ENCODE measurements around the gene CEP19. TPM values are rescaled to one million over a fixed set of nuclear protein-coding genes. Genes with fewer than 3 reads are reported as not detected.

The CEP19 gene
- total RNA-seq, 1 experiment from 2014 or later: 1.3 TPM

DNA sequence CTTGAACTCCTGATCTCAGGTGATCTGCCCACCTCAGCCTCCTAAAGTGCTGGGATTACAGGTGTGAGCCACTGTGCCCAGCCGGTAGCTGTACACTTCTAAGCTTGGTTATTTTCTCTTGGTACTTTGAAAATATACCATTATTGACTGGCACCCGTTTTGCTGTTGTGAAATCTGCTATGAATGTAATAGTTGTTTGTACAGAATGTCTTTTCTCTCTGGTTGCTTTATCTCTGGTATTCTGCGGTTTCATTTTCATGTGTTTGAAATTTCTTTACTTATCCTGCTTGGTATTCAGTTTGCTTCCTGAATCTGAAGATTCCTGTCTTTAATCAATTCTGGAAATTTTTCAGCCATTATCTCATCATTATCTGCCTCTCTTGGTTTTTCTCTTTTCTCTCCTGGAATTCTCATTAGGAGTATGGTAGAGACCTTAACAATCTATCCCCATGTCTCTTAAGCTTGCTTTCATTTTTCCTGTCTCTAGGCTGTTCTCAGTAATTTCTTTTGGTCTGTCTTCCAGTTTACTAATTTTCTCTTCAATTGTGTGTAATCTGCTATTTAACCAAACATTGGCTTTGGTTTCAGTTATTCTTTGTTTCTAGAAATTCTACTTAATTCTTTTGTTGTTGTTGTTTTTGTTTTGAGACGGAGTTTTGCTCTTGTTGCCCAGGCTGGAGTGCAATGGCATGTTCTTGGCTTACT lies 24.8 kb upstream of the CEP19 start:
- H3K27me3 Mint-ChIP-seq (ENCODE audit: low read depth): no peaks in the 10 kb centered on the region
- Histone ChIP-seq H4K5ac (ENCODE audit: insufficient read length, low read depth, low read length) (no peak overlapping the region), H3K27ac (ENCODE audit: insufficient read length, low read depth, low read length) (no peak overlapping the region), H2BK20ac (ENCODE audit: low read depth, low read length, poor library complexity, severe bottlenecking) (no peak overlapping the region), H3K79me2 (ENCODE audit: insufficient read depth, low read length) (peaks cover 15% of the 10 kb centered on the region; the same call in 1 of the 2 replicates), H3K23ac (ENCODE audit: insufficient read length, low read depth, low read length) (no peak overlapping the region), H2BK12ac (ENCODE audit: insufficient read length, low read depth, low read length) (no peak overlapping the region), H3K14ac (ENCODE audit: insufficient read depth, low read length) (no peak overlapping the region), H3T11ph (ENCODE audit: low read length) (no peak overlapping the region), H3K23me2 (ENCODE audit: insufficient read length, low read depth, low read length, poor library complexity, severe bottlenecking) (peaks cover 7% of the 10 kb centered on the region), H3K4ac (ENCODE audit: low read depth, low read length) (no peak overlapping the region), H2AFZ (ENCODE audit: low read length) (no peak overlapping the region), H3K18ac (ENCODE audit: insufficient read length, low read depth, low read length) (no peak overlapping the region), H4K91ac (ENCODE audit: insufficient read length, low read depth, low read length) (no peak overlapping the region), H3K27me3 (ENCODE audit: insufficient read depth, low read length) (no peaks in the 10 kb centered on the region), H3K9ac (ENCODE audit: extremely low read depth, insufficient read length, low read length) (no peak overlapping the region), H4K8ac (replicated peaks; ENCODE audit: insufficient read length, low read depth, low read length) (no peak overlapping the region), H3K56ac (ENCODE audit: insufficient read length, low read depth, low read length) (no peak overlapping the region), H2BK120ac (ENCODE audit: low read depth, low read length, poor library complexity, severe bottlenecking) (no peak overlapping the region), H2BK15ac (ENCODE audit: low read depth, low read length) (no peak overlapping the region), H3K4me1 (ENCODE audit: insufficient read depth, low read length) (no peaks in the 10 kb centered on the region; the same call in 1 of the 2 replicates), H3K4me2 (ENCODE audit: insufficient read depth, insufficient read length, low read length) (no peak overlapping the region), H2BK5ac (ENCODE audit: insufficient read length, low read length) (no peak overlapping the region), H3K9me3 (ENCODE audit: control insufficient read depth, low read depth, low read length) (no peaks in the 10 kb centered on the region), H3K79me1 (ENCODE audit: insufficient read depth, low read depth, low read length, poor library complexity, severe bottlenecking) (no peaks in the 10 kb centered on the region), H4K20me1 (ENCODE audit: control insufficient read depth, insufficient read depth, insufficient read length) (no peaks in the 10 kb centered on the region), H2AK5ac (ENCODE audit: insufficient read length, low read length) (no peak overlapping the region)
- H3K4me1 Mint-ChIP-seq: peaks cover 6 to 13% of the 10 kb centered on the region in 2 experiments
- no CpG with 5 or more reads among the region's 4 CpGs for WGBS (ENCODE audit: extremely low coverage, insufficient read length, low lambda C conversion rate)
- DNase-seq: no peak
- no peak overlapping the region for H3K4me3 Mint-ChIP-seq
- TF ChIP-seq, protein P1, sequence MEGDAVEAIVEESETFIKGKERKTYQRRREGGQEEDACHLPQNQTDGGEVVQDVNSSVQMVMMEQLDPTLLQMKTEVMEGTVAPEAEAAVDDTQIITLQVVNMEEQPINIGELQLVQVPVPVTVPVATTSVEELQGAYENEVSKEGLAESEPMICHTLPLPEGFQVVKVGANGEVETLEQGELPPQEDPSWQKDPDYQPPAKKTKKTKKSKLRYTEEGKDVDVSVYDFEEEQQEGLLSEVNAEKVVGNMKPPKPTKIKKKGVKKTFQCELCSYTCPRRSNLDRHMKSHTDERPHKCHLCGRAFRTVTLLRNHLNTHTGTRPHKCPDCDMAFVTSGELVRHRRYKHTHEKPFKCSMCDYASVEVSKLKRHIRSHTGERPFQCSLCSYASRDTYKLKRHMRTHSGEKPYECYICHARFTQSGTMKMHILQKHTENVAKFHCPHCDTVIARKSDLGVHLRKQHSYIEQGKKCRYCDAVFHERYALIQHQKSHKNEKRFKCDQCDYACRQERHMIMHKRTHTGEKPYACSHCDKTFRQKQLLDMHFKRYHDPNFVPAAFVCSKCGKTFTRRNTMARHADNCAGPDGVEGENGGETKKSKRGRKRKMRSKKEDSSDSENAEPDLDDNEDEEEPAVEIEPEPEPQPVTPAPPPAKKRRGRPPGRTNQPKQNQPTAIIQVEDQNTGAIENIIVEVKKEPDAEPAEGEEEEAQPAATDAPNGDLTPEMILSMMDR (conservative IDR thresholded peaks at IDR 0.05): no peak
- peaks cover 3 to 5% of the 10 kb centered on the region in 2 experiments; a peak in 4 of 5 replicates for H3K9me3 Mint-ChIP-seq
- peaks cover 2 to 14% (median 9%) of the 10 kb centered on the region in 3 experiments; a peak in 6 of 7 replicates for H3K36me3 Mint-ChIP-seq (ENCODE audit: insufficient read depth in 1 of 3, low read depth in 3 of 3)
- no peak overlapping the region for H3K27ac Mint-ChIP-seq
